ENCODE results near the gene PCYT2. TPM values are rescaled to one million over a fixed set of nuclear protein-coding genes. Genes with fewer than 3 reads are reported as not detected.

PCYT2 gene
- total RNA-seq, 1 experiment from 2014 or later = 31.4 TPM

- ATAC-seq (no peak), DNase-seq (ENCODE audit: low spot score) (no peak)
- peaks cover 3% of the 10 kb centered on the region; the same call in 1 of the 2 replicates for H3K4me1 Mint-ChIP-seq
- no peak overlapping the region for H3K27ac Mint-ChIP-seq
- H3K36me3 Mint-ChIP-seq = no peaks in the 10 kb centered on the region
- ChIA-PET CTCF (no interaction called here), POLR2A (no interaction called here)
- H3K27me3 Mint-ChIP-seq (ENCODE audit: low read depth) = peaks cover 7% of the 10 kb centered on the region
- H3K9me3 Mint-ChIP-seq = no peaks in the 10 kb centered on the region
- no peak for TF ChIP-seq TCF7 (CRISPR knock-in tag; IDR thresholded peaks at IDR 0.05; ENCODE audit: low read depth)
- no peak for TF ChIP-seq ZBTB43 (CRISPR knock-in tag; IDR thresholded peaks at IDR 0.05)
- TF ChIP-seq MXD4 (CRISPR knock-in tag; IDR thresholded peaks at IDR 0.05; ENCODE audit: borderline replicate concordance) = no peak
- TF ChIP-seq CTCF (IDR thresholded peaks at IDR 0.05) = no peak
- no peak for TF ChIP-seq MLX (CRISPR knock-in tag; IDR thresholded peaks at IDR 0.05)
- TF ChIP-seq SP1 (CRISPR knock-in tag; conservative IDR thresholded peaks at IDR 0.05) = no peak
- TF ChIP-seq ERG (CRISPR knock-in tag; IDR thresholded peaks at IDR 0.05) = no peak
- TF ChIP-seq HMGXB4 (CRISPR knock-in tag; IDR thresholded peaks at IDR 0.05) = no peak
- TF ChIP-seq NR3C1 (CRISPR knock-in tag; conservative IDR thresholded peaks at IDR 0.05; ENCODE audit: low read depth) = no peak
- no peak for TF ChIP-seq E2F5 (CRISPR knock-in tag; IDR thresholded peaks at IDR 0.05)
- TF ChIP-seq, protein P1, sequence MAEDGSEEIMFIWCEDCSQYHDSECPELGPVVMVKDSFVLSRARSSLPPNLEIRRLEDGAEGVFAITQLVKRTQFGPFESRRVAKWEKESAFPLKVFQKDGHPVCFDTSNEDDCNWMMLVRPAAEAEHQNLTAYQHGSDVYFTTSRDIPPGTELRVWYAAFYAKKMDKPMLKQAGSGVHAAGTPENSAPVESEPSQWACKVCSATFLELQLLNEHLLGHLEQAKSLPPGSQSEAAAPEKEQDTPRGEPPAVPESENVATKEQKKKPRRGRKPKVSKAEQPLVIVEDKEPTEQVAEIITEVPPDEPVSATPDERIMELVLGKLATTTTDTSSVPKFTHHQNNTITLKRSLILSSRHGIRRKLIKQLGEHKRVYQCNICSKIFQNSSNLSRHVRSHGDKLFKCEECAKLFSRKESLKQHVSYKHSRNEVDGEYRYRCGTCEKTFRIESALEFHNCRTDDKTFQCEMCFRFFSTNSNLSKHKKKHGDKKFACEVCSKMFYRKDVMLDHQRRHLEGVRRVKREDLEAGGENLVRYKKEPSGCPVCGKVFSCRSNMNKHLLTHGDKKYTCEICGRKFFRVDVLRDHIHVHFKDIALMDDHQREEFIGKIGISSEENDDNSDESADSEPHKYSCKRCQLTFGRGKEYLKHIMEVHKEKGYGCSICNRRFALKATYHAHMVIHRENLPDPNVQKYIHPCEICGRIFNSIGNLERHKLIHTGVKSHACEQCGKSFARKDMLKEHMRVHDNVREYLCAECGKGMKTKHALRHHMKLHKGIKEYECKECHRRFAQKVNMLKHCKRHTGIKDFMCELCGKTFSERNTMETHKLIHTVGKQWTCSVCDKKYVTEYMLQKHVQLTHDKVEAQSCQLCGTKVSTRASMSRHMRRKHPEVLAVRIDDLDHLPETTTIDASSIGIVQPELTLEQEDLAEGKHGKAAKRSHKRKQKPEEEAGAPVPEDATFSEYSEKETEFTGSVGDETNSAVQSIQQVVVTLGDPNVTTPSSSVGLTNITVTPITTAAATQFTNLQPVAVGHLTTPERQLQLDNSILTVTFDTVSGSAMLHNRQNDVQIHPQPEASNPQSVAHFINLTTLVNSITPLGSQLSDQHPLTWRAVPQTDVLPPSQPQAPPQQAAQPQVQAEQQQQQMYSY (CRISPR knock-in tag; IDR thresholded peaks at IDR 0.05) = no peak
- TF ChIP-seq NFATC4 (CRISPR knock-in tag; IDR thresholded peaks at IDR 0.05) = no peak
- TF ChIP-seq, protein P2, sequence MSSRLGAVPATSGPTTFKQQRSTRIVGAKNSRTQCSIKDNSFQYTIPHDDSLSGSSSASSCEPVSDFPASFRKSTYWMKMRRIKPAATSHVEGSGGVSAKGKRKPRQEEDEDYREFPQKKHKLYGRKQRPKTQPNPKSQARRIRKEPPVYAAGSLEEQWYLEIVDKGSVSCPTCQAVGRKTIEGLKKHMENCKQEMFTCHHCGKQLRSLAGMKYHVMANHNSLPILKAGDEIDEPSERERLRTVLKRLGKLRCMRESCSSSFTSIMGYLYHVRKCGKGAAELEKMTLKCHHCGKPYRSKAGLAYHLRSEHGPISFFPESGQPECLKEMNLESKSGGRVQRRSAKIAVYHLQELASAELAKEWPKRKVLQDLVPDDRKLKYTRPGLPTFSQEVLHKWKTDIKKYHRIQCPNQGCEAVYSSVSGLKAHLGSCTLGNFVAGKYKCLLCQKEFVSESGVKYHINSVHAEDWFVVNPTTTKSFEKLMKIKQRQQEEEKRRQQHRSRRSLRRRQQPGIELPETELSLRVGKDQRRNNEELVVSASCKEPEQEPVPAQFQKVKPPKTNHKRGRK (CRISPR knock-in tag; IDR thresholded peaks at IDR 0.05; ENCODE audit: borderline replicate concordance) = no peak
- no peak for TF ChIP-seq NFE2L1 (CRISPR knock-in tag; IDR thresholded peaks at IDR 0.05)
- TF ChIP-seq ZNF263 (CRISPR knock-in tag; IDR thresholded peaks at IDR 0.05; ENCODE audit: low read depth) = no peak
- no peak for TF ChIP-seq PRRX2 (CRISPR knock-in tag; IDR thresholded peaks at IDR 0.05)
- TF ChIP-seq SMAD3 (CRISPR knock-in tag; IDR thresholded peaks at IDR 0.05; ENCODE audit: borderline replicate concordance) = no peak
- TF ChIP-seq RORB (CRISPR knock-in tag; IDR thresholded peaks at IDR 0.05) = no peak
- H3K4me3 Mint-ChIP-seq = no peak overlapping the region
These were observed 5.2 kb downstream of the PCYT2 start for GRCh38 chr17:81905993-81906392.
